SK-N-MC (cell line): Measurements from ENCODE around the gene ANO2.

Source experiments
- EZH2 ChIP-seq: fragments of 200-600 bp; sonication (generic); IDR thresholded peaks from one replicate; pipeline ENCODE4 v1.6.1; 2017; ENCODE audit warnings: antibody characterized with exemption
- FOXP2 ChIP-seq: optimal IDR thresholded peaks from 2 replicates; pipeline ENCODE3; 2011; ENCODE audit warnings: mild to moderate bottlenecking, moderate library complexity; ENCODE audit not compliant: insufficient read depth; ENCODE audit errors: extremely low read length, control extremely low read depth

DNA sequence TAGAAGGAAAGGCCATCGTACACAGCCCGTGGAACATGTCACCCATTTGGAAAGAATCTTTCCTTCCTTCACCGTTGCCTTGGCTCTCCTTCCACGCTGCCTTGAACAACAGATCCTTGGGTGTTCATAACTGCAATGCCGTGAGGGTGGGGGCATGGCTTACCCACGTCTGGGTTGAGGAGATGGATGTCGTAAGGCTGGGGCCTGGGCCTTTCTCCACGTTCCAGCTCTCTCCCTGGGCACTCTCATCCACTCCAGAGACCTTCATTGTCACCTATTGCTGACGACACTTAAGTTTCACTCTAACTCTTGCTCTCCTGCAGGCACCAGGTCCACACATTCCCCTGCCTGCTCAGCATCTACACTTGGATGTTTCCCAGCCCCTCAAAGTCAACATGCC lies 19.4 kb downstream of the ANO2 start:
- no peak for TF ChIP-seq FOXP2
- TF ChIP-seq EZH2: no peak
